ENCODE data around the gene ATP6V1C2. TPM values are rescaled to one million over a fixed set of nuclear protein-coding genes. Genes with fewer than 3 reads are reported as not detected.
A peak's percentile ranks its signal among the peaks of the same experiment; 100 is the strongest.
"Not testable (repeated sequence)": the region's sequence is repeated elsewhere in the genome, so short reads cannot be mapped to it uniquely, and the experiment has no call there.

Gene ATP6V1C2
- total RNA-seq, 1 donor from 2014 or later = 0.23 TPM

GRCh38 chr2:10786240-10786982 is 65.0 kb downstream of the ATP6V1C2 start:
- no peak for DNase-seq (ENCODE audit: low spot score)

- DNase-seq (ENCODE audit: low spot score) = no peak
Observed at GRCh38 chr2:10787176-10787968, 65.9 kb downstream of the ATP6V1C2 start.

DNA sequence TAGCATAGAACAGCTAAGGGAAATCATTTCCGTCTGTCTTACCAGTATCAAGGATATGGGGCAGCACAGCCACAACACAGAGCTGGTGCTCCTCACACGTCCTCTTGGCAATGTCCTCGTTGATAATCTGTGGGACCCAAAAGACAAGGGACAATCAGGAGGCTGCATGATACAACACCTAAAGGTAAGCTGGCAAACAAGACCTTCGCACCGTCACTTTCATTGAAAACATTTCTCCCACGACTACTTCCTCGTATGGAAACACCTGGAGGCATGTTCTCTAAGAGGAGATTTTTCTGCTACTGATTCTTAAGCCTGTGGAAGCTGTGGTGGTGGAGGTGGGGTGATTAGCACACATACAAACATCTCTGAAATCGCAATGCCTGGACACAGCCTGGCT is 67.4 kb downstream of the ATP6V1C2 start:
- no peak for DNase-seq (ENCODE audit: low spot score)

- DNase-seq (ENCODE audit: low spot score) = no peak
Observed at GRCh38 chr2:10790228-10790973, 69.0 kb downstream of the ATP6V1C2 start.

GRCh38 chr2:10792001-10792634 is 70.7 kb downstream of the ATP6V1C2 start:
- no peak for DNase-seq (ENCODE audit: low spot score)

DNA sequence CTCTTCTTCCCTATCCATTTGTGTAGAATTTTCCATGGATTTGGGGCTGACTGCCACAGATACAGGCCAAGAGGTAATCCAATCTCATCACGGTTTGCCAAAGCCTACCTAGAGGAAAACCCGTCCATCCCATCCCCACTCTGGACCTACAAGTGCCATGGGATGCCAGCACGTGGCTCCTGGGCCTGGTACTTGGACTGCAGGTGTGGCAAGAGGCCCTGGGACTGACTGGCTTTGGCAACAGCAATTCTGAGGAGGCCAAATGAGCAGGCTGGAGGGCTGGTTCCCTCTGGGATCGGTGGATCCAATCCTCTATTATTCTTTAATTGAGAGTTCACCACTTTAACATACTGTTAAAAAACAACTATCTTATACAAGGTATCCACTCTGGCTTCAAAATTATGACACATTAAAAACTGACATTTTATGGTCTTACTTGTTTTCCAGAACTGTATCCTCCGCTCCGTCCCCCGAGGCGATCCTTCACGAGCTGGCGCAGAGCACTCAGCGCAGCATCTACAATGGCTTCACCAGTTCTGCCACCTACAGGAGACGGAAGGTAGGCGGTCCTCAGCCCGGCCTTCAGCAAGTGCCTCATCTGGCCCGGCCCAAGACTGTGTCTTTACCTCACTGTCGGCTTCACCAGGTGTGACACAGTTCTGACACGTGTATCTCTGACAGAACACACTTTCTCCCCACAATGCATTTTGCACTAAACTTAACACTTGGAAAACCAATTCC is 71.4 kb downstream of the ATP6V1C2 start:
- DNase-seq (ENCODE audit: low spot score) = no peak

DNA sequence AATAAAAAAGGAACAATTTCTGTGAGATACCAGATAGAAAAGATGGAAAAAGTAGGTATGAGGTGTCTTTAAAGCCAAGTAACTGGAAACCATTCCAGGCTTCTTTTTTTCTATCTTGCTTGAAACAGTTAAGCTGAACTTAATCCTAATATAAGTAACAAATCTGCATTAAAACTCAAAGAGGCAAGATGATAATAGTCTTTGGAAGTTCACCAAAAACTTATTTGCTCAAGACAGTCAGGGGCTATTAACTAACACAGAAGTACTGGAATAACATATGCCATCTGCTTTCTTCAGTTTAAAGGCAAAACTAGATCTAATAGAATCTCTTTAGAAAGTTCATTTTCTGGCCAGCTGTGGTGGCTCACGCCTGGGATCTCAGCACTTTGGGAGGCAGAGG is 72.4 kb downstream of the ATP6V1C2 start:
- DNase-seq (ENCODE audit: low spot score) = no peak

- DNase-seq (ENCODE audit: low spot score) = no peak
Observed at GRCh38 chr2:10794876-10795275, 73.4 kb downstream of the ATP6V1C2 start.

DNA sequence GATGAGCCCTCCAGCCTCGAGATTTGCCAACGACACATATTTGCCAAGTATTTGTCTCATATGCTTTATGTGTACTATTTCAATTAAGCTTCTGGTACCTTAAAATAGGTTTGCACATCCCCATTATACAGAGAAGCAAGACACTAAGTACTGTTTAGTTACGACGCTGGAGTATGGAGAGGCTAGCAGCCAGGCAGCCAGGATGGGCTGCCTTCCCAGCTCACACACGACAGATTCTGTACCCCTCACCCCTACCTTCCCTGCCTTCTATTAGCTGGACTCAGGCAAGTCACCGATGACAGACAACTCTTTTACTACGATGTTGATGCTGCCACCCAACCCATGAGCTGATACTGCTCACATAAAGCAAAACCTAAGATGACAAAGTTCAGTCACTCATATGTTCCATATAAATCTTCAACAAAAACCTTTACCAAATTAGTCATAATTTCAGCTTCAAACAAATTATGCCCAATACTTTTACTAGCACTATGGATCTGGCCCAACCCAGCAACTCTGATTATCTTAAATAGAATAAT is 74.1 kb downstream of the ATP6V1C2 start:
- no peak for DNase-seq (ENCODE audit: low spot score)

GRCh38 chr2:10796703-10797102 is 75.3 kb downstream of the ATP6V1C2 start:
- DNase-seq (ENCODE audit: low spot score) = no peak

DNA sequence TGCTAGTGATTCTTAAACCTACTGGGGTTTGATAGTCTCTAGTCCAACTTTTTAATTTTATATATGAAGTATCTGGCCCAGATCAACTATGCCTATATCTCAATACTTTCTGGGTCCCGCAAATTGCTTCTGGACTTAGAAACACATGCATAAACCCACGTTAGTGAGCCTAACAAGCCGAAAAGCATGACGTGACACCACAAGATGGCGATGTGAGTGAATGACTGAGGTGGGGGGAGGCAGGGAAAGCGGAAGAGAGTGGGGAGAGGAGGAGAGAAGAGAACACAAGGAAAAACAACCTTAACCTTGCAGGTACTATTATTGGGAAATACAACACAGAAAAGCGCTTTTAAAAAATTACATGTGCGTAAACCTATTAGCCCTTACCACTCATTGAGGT is 77.4 kb downstream of the ATP6V1C2 start:
- DNase-seq (ENCODE audit: low spot score) = no peak

- DNase-seq (ENCODE audit: low spot score) = no peak
Observed at GRCh38 chr2:10800163-10800562, 78.7 kb downstream of the ATP6V1C2 start.

DNA sequence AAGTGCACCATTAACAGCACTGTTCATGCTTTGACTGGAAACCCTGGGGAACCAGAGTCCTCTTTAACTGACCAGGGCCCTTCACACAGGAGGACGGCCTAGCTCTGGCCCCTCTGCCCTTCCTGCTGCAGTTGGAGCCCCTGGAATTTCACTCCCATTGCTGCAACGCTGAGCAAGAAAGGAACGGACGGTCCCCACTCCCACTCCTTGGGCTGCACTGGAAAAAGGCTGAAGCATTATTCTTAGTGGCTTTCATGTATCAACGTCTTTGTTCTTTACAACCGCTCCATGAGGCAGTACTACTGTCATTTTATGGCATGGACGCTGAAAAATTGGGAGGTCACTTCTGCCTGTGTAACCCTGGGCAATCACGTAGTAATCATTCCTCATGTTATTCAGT is 81.2 kb downstream of the ATP6V1C2 start:
- no peak for DNase-seq (ENCODE audit: low spot score)

DNA sequence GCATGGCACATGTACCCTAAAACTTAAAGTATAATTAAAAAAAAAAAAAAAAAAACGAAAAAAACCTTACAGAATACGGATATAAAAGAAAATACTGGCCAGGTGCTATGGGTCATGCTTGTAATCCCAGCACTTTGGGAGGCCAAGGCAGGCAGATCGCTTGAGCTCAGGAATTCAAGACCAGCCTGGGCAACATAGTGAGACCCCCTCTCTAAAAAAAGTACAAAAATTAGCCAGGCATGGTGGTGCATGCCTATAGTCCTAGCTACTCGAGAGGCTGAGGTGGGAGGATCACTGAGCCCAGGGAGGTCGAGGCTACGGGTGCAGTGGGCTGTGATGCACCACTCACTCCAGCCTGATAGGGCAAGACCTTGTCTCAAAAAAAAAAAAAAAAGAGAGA is 84.6 kb downstream of the ATP6V1C2 start:
- DNase-seq (ENCODE audit: low spot score) = not testable (repeated sequence)

DNA sequence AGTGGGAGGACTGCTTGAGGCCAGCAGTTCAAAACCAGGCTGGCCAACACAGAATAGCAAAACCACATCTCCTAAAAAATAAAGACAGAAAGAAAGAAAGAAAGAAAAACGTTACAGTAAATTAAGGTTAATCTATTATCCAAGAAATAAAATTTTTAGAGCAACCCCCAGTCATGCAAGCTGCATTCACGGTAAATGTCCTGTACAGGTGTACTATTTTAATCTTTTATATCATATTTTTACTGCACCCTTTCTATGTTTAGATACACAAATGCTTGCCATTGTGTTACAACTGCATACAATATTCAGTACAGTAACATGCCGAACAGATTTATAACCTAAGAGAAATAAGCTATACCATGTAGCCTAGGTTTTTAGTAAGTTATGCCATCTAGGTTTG is 85.1 kb downstream of the ATP6V1C2 start:
- no peak for DNase-seq (ENCODE audit: low spot score)

GRCh38 chr2:10810202-10811161 is 89.1 kb downstream of the ATP6V1C2 start:
- DNase-seq (ENCODE audit: low spot score) = no peak

GRCh38 chr2:10811517-10811916 is 90.1 kb downstream of the ATP6V1C2 start:
- DNase-seq (ENCODE audit: low spot score) = no peak

DNA sequence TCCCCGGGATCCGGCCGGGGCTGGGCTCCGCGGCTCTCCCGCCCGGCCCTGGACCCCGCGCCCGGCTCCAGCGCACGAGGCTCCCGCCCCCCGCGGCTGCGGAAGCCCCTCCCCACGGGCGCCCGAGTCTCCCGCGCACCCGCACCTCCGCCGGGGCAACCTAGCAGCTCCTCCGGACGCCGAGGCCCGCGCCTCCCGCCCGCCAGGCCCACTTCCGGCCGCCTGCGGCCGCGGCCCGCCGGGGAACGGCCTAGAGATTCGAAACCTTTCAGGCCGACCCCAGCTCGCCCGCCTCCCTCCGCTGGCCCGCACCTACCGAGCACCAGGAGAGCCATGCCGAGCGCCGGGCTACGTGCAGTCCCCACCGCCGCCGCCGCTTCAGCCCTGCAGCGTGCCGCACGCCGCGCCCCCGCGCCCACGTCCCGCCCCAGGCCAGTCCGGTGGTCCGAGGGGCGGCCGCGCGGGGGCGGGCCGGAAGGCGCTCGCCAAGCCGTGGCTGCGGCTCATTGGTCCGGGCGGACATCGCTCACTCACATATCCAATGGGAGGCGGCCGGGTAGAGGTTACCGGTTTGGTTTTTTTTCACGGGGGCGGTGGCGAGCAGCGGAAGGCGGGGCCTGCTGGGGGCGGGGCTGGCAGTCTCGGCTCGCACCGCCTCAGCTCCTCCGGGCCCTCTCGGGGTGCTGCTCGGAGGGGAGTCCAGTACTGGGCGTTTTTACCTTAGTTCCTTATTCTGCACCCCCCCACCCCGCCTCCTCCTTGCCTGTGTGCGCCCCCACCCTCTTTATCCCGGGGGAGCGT is 91.1 kb downstream of the ATP6V1C2 start, which contains the start of gene PDIA6:
Gene PDIA6 (minus strand): TSS at position 424 of the 801 bp plus-strand sequence. CDS start 89 bp downstream, at position 335.
- DNase-seq (ENCODE audit: low spot score) = peak; percentile 98
